GM10266 (cell line): Measurements from ENCODE around the gene COL18A1.

ENCODE experiments used
- DNase-seq: peaks from one replicate; pipeline ENCODE4 v3.0.0; 2012; ENCODE audit errors: extremely low spot score
- CTCF ChIP-seq: IDR thresholded peaks from 2 replicates; pipeline ENCODE4 v1.5.1; 2012; ENCODE audit warnings: mild to moderate bottlenecking, low read depth; ENCODE audit not compliant: control insufficient read depth, insufficient read depth; ENCODE audit errors: missing control alignments

Gene COL18A1

GRCh38 chr21:45393833-45394638, 10.9 kb upstream of the COL18A1 start:
- no peak for DNase-seq

GRCh38 chr21:45396620-45396995, 8.4 kb upstream of the COL18A1 start:
- no peak for DNase-seq
- no peak for TF ChIP-seq CTCF

More at GRCh38 chr21:45393833-45394638, 10.9 kb upstream of the COL18A1 start:
- TF ChIP-seq CTCF: no peak

GRCh38 chr21:45397381-45397780, 7.6 kb upstream of the COL18A1 start:
- no peak for TF ChIP-seq CTCF
- DNase-seq: no peak

- TF ChIP-seq CTCF: no peak
- DNase-seq: no peak
These were observed 3.9 kb upstream of the COL18A1 start for GRCh38 chr21:45401054-45401518.

- TF ChIP-seq CTCF: no peak
- no peak for DNase-seq
These were observed 2.8 kb upstream of the COL18A1 start for GRCh38 chr21:45401916-45402900.

GRCh38 chr21:45403133-45403824, 1.7 kb upstream of the COL18A1 start:
- no peak for DNase-seq
- no peak for TF ChIP-seq CTCF
